Activated gamma-delta T cell (primary cell): Measurements from ENCODE around the gene GAS7.
A peak's percentile ranks its signal among the peaks of the same experiment; 100 is the strongest.

Source experiments
- DNase-seq: peaks from one replicate; lab custom pipeline; 2025; lab: John Stamatoyannopoulos, UW
- total RNA-seq, 2 donors: gene quantifications; one replicate each; lab custom pipeline; 2026; lab: John Stamatoyannopoulos, UW

Gene GAS7
- total RNA-seq = 63.1 to 101 reads per million in 2 donors

DNA sequence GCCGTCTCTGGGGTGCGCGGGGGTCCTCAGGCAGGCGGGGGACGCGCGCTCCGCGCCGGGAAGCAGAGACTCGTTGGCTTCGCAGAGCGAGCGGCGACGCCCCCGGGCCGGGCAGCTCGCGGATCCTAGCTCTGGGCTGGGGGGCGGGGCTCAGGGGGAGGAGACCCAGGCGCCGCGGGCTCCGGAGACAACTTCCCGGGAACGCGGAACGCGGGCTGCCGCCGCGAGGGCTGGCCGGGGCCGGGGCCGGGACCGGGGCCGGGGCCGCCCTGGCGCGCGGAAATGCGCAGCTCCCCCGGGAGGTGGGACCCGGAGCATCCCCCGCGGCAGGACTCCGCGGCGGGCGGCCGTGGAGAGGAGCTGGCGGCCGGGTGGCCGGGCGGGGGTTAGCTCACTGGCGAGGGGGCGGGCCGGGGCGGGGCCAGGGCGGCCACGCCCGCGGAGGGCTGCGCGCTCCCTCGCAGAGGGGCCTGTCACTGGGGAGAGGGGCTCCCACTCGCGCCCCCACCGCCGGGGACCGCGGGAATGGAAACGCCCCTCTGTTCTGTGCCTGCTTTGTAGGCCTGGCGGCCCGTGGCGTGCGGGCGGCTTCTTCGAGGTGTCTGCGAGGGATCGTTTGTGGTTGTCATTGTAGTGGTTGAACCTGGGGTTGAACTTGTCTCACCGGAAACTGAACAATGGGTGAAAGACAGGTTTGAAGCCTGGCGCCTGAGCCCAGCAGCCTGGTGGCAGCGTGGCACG, at the start of gene GAS7:
TSS of gene GAS7 (minus strand) at position 98 of the 741 bp plus-strand sequence.
- DNase-seq = peak; percentile 75

DNA sequence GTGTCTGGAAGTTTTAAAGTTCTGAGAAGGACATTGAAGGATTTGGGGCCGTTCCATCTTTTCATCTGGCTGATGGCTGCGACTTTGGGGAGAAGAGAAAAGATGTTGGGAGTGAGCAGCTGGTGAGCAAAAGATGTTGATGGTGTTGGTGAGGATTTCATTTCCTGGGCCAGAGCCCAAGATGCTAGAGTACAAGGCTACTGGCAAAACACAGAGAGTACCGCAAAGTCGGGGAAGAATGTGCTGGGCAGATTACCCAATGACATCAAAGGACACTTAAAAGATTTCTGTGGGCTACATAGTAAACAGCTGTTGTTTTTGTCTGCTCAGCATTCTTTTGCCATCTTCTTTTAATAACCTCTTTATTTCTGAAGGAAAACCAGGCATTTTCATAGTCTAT, 49.4 kb upstream of the GAS7 start:
- DNase-seq = no peak

DNA sequence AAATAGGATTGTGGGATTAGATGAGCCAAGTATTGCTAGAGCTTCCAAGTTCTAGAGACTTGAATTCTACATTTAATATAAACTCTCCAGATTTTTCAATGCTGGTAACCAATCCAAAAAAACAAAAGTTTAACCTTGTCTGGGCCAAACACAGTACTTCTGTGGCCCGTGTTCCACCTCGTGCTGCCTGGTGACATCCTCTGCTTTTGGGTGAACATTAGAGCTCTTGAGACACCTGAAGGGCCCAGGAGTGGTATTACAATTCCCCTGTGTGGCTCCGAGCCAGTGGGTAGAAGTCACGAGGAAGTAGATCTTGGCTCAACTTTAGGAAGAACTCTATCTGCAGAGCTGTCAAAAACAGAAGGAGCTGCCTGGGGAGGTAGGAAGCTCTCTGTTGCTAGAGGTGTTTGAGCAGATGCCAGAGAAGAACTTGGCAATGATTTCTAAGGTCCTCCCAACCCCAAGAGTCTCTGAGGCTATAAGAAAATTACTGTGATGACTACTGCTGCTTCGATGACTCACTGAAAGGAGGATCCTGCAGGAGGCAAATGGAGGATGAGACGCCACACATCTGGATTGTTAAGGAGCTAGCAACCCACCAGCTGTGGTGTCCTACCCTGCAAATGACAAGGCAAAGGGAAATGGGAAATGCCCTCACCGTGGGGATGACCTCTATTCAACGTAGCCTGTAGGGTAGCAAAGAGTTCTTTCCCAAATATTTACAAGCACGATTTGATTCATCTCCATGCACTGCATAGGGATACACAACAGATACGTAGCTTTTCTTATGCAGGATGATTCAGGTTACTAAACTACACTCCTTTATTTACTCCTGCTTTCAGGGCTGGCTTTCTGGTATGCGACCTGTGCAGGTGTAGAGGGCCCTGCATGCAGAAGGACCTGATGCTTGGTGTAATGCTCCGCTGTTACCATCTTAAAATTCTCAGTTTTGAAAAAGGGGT, 45.8 kb upstream of the GAS7 start:
- DNase-seq = no peak

DNA sequence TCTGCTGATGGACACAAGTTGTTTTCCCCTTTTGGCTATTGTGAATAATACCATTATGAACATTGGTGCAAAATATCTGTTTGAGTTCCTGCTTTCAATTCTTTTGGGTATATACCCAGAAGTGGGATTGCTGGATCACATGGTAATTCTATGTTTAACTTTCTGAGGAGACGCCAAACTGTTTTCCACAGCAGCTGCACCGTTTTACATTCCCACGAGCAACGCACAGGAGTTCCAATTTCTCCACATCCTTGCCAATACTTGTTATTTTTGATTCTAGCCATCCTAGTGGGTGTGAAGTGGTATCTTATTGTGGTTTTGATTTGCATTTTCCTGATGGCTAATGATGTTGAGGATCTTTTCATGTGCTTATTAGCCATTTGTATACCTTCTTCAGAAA, 43.4 kb upstream of the GAS7 start:
- no peak for DNase-seq

DNA sequence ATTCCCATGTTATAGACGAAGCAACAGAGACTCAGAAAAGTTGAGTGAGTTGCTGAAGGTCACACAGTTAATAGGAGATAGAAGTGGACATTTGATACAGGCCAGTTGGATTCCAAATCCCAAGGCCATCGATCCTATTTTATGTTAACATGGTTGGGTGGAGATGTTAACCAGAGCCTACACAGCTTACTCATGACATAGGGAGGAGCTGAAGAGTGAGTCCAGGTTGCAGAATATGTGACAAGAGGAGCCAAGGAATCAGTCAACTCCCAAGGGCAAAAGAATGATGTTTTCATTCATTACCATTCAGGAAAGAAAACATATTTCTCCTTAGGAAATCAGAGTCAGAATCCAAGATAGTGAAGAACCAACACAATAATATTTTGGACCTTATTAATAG, 40.3 kb upstream of the GAS7 start:
- DNase-seq = no peak

DNA sequence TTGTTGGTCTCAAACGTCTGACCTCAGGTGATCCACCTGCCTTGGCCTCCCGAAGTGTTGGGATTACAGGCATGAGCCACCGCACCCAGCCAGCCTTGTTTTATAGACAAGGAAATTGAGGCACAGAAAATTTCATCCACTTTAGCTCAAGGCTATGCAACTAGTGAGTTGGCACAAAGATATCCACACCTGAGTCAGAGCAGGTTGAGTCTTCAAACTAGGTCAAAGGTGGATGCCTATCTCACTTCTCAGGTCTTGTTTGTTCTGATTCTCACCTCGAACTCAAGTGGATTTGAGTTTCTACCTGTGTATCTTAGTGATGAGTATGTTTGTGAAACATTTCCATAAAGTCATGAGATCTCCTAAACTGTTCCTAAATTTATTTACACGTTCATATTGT, 35.6 kb upstream of the GAS7 start:
- no peak for DNase-seq

DNA sequence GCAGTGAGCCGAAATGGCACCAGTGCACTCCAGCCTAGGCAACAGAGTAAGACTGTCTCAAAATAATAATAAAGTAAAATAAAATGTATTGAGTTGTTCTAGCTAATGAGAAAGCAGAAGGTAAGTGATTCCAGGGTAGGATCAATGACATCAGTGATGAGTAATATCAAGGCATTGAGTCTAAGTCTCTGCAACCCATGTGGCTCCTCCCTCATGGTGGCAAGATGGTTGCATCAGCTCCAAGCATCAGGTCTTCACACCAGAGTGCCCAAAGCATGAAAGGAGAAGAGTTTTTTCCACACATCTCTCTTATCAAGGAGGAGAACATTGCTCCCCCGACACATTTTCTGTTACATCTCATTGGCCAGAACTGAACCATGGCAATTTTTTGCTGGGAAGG, 34.8 kb upstream of the GAS7 start:
- no peak for DNase-seq

DNA sequence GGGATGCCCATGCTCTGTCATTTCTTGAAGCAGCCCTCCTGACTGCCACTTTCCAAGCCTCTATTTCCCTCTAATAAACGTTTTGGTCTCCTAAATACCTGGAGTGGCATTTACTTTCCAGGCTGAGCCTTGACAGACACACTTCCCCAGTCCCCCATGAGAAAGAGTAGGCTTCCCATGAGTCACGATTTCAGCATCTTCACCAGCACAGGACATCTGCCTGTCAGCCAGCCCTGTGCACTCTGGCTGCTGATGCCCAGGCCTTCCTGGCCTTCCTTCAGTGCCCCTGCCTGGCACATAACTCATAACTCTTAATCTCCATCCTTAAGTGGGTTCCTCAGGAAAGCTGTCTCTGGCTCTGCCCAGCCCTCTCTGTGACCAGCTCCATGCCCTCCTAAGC, 30.8 kb upstream of the GAS7 start:
- no peak for DNase-seq

DNA sequence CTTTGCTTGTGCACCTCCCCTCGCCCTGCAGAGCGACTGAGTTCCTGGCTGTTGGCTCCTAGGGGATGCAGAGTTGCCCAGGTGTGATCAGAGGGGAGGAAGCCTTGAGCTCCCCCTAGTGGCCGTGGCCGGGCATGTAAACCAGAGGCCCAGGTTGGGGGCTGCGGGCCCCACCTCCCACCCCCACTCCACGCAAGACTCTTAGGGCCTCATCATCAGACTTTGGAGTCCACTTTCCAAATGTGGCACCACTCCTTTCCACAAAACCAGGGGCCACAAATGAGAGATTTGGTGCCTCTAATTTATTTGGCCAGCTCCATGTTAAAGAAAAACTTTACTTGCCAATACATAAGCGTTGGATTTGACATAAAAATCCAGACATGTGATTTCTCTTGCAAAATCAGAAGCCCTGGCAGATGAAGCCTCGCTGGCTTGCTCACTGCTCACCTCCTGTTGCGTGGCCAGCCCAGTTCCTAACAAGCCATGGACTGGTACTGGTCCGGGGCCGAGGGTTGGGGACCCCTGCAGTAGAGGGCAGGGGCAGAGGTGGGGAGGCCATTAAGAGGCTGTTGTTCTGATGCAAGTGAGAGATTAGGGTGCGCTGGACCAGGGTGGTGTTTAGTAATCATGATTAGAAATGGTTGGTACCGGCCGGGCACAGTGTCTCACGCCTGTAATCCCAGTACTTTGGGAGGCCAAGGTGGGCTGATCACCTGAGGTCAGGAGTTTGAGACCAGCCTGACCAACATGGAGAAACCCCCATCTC, 28.7 kb upstream of the GAS7 start:
- DNase-seq = peak; percentile 14

DNA sequence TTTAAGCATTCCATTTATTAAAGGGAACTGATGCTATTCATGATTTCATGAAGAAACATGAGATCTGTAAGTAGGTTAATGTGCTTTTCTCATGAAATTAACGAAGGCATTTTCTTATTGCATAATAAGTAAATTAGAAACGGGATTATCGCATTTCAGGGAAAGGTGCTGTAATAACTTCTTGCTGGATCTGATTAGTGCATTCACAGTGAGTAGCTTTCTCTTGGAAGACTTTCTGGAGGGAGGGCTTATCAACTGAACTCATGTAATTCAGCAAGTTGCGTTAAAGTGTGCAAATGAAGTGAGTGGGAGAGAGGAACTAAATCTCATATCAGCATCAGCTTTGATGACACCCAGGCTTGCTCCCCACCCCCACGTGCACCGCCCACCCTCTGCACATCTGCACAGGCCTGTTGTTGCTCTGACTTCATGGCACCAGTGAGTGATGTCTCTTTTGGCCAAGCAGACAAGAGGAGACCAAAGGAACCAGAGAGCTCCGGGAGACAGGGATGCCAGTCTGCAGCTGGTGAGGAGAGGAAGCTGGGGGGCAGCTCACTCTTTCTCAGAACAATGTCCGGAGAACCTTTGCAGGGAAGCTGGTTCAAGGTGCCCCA, 26.3 kb upstream of the GAS7 start:
- no peak for DNase-seq

DNA sequence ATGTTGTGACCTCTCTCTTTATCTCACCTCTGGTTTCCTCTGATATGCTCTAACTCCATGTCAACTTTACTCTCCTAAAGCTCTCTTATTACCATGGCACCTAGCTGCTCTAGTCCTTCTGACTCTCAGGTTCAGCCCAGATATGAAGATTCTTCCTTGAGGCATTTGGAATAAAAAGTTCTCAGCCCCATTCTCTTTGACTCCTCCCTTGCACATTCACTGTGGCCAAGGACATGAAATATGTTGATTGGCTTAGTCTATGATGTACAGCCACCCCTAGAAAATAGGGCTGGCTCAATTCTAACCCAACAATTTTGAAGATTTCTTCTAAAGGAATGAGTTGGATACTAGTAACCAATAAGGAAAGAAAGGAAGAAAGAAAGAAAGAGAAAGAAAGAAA, 20.8 kb upstream of the GAS7 start:
- no peak for DNase-seq

DNA sequence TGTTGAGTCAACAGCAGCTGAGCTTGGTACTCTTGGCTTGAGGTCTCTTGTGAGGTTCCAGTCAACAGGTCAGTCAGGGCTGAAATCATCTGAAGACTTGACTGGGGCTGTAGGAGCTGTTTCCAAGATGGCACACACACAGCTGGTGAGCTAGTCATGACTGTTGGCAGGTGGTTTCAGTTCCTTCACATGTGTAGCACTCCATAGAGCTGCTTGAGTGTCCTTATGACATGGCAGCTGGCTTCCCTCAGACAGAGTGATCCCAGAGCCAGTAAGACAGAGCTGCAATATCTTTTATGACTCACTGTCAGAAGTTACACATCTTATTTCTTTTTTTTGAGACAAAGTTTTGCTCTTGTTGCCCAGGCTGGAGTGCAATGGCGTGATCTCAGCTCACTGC, 19.5 kb upstream of the GAS7 start:
- no peak for DNase-seq

DNA sequence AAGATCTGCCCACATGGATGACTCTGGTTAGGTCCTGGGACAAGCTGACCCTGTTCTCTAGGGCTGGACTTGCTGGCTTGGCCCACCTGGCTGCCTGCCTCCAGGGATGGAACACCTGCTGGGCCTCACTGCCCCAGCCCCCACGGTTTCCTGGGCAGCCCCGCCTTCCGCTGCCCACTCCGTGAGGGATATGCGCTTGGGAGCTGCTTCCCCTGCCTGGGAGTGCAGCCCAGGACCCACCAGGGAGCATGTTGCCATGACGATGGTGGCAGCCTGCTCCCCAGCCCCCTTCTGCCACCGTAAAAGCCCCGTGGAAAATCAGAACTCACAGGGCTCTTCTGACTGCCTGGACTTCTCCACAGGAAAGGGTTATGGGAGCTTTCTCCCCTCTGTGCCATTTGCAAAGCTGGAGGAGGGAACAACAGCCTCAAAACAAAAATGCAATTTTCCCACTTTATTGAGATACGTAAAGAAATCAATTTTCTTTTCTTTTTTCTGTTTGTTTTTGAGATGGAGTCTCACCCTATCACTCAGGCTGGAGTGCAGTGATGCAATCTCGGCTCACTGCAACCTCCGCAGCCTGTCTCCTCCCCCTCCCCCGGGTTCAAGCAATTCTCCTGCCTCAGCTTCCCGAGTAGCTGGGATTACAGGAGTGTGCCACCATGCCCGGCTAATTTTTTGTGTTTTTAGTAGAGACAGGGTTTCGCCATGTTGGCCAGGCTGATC, 18.0 kb upstream of the GAS7 start:
- DNase-seq = no peak

DNA sequence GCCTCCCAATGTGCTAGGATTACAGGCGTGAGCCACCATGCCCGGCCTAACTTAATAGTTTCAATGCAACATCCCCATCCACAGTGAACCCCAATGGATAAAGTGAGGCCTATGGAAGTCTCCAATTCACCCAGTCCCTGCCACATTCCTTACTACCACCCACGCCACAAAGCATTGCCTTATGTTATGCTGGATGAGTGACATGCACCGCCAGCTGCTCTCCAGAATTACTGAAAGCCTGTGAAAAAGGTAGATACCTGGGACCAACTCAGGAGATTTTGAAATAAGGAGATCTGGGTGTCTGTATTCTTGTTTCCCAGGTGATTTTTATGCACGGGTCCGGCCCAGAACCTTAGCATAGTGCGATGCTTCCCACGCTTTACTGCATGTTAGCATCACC, 16.9 kb upstream of the GAS7 start:
- DNase-seq = no peak

DNA sequence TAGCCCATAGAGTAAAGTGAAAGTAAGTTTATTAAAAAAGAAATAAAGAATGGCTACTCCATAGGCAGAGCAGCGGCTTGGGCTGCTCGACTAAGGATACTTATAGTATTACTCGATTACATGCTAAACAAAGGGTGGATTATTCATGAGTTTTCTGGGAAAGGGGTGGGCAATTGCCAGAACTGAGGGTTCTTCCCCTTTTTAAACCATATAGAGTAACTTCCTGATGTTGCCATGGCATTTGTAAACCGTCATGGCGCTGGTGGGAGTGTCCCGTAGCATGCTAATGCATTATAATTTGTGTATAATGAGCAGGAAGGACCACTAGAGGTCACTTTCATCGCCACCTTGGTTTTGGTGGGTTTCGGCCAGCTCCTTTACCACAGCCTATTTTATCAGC, 13.3 kb upstream of the GAS7 start:
- DNase-seq = no peak

DNA sequence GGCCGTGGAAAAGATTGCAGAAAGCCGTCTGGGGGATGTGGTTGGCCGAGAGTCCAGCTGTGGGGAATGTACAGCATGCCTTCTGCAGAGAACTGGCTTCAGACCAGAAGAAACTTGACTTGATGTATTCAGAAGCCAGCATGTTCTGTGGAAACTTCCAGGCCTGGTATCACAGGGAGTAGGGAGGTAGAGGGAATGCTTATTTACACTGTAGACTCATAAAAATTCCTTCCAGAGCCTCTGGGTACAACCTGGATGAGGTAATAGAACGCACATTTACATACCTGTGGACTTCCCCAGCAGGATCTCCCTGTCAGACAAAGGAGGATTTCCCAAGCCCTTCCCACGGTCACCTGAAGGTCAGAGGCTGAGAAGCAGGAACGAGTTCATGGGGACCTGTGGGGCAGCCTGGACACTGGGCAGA, 11.8 kb upstream of the GAS7 start:
- no peak for DNase-seq

DNA sequence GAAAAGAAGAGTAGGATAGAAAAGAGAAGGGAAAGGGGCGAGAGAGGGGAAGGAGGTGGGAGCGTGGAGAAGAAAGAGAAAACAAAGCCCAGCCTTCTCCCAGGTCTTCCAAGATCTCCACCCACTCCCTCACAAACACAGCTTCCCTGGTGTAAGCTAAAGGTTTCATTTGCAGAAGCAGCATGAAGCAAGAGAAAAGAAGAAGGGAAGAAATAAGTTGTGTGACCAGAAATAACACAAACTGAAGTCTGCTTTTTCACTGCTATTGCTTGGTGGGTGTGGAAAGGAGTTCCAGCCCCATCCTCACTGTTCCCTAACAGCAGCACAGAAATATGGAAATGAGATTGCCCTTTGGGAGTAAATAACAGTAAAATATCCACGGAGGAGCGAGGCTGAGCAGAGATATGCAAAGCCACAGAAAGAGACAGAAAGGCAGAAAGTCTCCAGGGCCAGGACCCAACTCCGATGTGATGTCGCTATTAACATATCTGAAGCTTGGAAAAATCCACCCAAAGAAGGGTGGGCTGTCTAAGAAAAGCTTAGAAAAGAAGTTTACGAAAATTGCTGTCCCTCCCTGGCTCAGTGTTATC, 10.3 kb upstream of the GAS7 start:
- DNase-seq = no peak

DNA sequence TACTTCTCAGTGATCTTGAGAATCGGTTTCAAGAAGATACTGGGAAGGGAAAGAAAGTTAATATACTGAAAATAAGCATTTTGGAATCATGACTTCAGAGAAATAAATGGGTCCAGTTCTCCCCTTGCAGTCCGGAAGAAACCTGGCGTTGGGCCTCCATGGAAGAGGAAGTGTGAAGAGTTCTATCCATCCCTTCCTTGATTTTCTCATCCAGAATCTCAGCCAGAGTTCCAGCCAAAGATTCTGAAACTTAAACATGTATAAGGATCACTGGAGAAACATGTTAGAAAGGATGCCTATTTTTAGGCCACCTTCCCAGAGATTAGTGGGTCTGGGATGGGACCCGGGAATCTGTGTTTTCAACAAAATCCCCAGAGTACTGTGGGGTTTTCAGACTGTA, 8.7 kb upstream of the GAS7 start:
- DNase-seq = no peak

DNA sequence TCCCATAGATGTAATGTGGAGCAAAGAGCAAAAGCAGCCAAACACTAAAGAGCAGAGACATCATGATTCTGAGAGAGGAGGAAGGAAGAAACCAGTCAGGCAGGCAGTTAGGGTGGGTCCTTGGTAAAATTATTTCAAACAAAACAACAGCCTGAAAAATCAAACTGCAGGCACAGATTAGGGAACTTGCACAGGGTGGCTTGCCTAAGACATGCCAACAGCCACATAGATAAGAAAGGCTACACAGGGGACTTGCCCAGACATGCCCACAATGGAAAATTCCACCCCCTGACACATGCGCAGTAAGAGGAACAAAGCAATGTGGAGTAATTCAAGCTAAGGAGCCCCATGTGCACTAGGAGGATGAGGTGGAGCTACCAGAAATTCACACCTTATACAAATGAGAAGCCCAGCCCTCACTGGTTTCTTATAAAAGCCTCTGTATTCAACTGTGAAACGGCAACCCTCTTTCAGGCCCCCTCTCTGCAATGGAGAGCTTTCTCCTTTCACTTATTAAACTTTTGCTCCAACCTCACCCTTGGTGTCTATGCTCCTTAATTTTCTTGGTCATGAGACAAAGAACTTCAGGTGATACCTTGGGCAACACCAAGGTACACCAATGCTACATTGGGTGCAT, 7.3 kb upstream of the GAS7 start:
- DNase-seq = no peak

DNA sequence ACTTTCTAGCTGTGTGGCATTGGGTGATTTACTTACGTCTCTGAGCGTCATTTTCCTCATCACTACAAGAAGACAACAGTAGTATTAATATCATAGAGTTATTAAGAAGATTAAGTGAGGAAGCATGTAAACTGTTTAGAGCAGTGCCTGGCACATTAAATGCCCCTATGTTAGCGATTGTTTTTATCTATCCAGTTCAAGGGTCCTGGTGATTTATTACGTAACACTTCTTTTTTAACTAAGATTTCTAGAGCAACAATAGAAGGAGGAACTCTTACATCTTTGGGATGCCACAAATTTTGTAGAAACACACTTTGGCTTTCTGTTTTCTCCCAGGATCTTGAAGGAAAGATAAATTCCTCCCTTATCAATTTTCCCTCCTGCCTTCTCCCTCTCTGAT, 3.3 kb upstream of the GAS7 start:
- no peak for DNase-seq
